Measurements from ENCODE around the gene TAF1B.

DNA sequence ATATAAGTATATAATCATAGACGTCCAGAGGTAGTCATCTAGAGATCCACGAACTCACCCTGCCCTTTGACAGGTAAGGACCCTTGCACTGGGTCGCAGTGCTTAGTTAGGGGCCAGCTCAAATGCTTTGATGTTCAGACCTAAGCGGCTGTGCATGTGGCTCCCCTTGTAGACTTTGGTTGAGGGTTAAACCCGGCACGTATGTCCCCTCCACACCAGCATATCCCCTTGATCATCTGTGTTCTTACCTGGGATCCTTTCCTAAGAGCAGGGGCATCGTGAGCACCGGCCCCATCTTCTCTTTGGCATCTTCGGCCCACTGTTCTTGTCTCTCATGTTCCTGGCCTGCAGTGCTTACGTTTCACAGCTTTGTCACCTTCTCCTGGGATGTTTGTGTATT, 139.6 kb downstream of the TAF1B start:
- no peak for TF ChIP-seq CTCF (IDR thresholded peaks at IDR 0.05)
- no peak for TF ChIP-seq POLR2A (IDR thresholded peaks at IDR 0.05)
- TF ChIP-seq EP300 (IDR thresholded peaks at IDR 0.05; ENCODE audit: low read depth): no peak

Data from transverse colon (tissue), 3 donors.